ENCODE results near the gene PPP1R3G.

Gene PPP1R3G

DNA sequence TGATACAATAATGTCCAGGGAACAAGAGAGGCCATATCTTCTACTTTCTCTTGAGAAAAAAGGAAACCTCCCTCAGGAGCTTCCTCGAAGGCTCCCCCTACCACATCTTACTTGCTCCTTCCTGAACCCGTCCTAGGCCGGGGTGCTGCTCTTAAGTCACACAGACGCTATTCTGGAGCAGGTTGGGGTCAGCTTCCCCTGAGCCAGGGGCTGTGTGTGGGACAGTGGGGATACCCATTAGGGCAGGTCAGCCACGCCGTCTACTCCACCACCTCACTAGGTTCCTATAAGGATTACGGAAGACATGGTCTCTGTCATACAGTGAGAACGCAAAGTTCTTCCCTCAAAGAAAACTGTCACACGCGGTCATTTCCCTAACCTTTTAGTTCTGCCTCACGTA lies 8.2 kb upstream of the PPP1R3G start:
- TF ChIP-seq TAF1 (IDR thresholded peaks at IDR 0.05; ENCODE audit: borderline replicate concordance, insufficient read depth, low read length), result no peak
- no peak for TF ChIP-seq POLR2AphosphoS5 (IDR thresholded peaks at IDR 0.05; ENCODE audit: low read depth, low read length)
- TF ChIP-seq SIN3A (IDR thresholded peaks at IDR 0.05; ENCODE audit: borderline replicate concordance, insufficient read depth, low read length), result no peak
- TF ChIP-seq, protein P1, sequence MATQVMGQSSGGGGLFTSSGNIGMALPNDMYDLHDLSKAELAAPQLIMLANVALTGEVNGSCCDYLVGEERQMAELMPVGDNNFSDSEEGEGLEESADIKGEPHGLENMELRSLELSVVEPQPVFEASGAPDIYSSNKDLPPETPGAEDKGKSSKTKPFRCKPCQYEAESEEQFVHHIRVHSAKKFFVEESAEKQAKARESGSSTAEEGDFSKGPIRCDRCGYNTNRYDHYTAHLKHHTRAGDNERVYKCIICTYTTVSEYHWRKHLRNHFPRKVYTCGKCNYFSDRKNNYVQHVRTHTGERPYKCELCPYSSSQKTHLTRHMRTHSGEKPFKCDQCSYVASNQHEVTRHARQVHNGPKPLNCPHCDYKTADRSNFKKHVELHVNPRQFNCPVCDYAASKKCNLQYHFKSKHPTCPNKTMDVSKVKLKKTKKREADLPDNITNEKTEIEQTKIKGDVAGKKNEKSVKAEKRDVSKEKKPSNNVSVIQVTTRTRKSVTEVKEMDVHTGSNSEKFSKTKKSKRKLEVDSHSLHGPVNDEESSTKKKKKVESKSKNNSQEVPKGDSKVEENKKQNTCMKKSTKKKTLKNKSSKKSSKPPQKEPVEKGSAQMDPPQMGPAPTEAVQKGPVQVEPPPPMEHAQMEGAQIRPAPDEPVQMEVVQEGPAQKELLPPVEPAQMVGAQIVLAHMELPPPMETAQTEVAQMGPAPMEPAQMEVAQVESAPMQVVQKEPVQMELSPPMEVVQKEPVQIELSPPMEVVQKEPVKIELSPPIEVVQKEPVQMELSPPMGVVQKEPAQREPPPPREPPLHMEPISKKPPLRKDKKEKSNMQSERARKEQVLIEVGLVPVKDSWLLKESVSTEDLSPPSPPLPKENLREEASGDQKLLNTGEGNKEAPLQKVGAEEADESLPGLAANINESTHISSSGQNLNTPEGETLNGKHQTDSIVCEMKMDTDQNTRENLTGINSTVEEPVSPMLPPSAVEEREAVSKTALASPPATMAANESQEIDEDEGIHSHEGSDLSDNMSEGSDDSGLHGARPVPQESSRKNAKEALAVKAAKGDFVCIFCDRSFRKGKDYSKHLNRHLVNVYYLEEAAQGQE (IDR thresholded peaks at IDR 0.05; ENCODE audit: insufficient read depth in 1 of 2, low read depth in 2 of 2, low read length in 2 of 2), result no peak
- no peak for TF ChIP-seq FOXP2 (optimal IDR thresholded peaks at IDR 0.05; ENCODE audit: borderline replicate concordance, extremely low read depth, extremely low read length, insufficient read depth)

DNA sequence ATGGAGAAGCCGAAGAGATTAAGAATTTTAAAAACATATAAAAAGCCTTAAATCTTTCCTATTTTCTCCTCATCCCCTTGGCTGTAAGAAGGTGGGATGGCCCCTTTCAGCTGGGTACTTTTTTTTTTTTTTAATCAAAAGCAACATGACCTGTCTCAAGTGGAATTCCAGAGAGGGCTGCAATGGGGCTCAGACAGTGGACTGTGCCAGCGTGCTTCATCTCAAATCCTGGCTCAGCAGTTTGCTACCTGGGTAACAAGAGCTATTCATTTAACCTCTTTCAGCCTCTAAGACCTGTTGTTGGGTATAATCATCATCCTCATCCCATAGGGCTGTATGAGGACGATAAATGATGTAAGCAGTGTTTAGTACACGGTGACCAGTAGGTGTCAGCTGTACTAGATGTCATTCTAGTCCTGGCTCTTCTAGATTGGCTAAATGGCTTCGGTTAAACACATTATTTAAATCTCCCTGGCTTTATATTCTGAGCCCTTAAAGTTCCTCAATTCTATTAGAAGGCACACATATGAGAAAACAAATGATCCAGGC lies 6.9 kb upstream of the PPP1R3G start:
- TF ChIP-seq FOXP2 (optimal IDR thresholded peaks at IDR 0.05; ENCODE audit: borderline replicate concordance, extremely low read depth, extremely low read length, insufficient read depth), result no peak
- no peak for TF ChIP-seq POLR2AphosphoS5 (IDR thresholded peaks at IDR 0.05; ENCODE audit: low read depth, low read length)
- TF ChIP-seq, protein P1 (IDR thresholded peaks at IDR 0.05; ENCODE audit: insufficient read depth in 1 of 2, low read depth in 2 of 2, low read length in 2 of 2), result no peak
- no peak for TF ChIP-seq SIN3A (IDR thresholded peaks at IDR 0.05; ENCODE audit: borderline replicate concordance, insufficient read depth, low read length)
- TF ChIP-seq TAF1 (IDR thresholded peaks at IDR 0.05; ENCODE audit: borderline replicate concordance, insufficient read depth, low read length), result no peak

DNA sequence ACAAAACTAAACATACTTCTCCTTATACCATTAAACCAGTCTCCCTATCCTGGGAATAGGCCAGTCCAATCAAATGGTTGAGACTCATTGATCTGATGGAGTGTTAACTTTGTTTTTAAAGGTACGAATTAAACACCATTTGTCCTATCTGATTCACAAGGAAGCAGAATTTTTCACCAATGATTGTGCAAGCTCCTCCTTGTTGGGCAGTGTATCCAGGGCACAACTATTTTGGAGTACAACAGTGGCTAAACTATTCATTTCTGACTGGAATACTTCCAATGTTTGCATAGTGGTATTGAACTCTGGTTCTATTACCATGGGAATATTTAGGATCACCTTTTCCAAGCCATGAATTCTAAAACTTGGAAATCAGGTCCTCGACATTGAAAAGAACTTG lies 5.4 kb upstream of the PPP1R3G start:
- no peak for TF ChIP-seq SIN3A (IDR thresholded peaks at IDR 0.05; ENCODE audit: borderline replicate concordance, insufficient read depth, low read length)
- TF ChIP-seq FOXP2 (optimal IDR thresholded peaks at IDR 0.05; ENCODE audit: borderline replicate concordance, extremely low read depth, extremely low read length, insufficient read depth), result no peak
- no peak for TF ChIP-seq TAF1 (IDR thresholded peaks at IDR 0.05; ENCODE audit: borderline replicate concordance, insufficient read depth, low read length)
- TF ChIP-seq POLR2AphosphoS5 (IDR thresholded peaks at IDR 0.05; ENCODE audit: low read depth, low read length), result no peak
- TF ChIP-seq, protein P1 (IDR thresholded peaks at IDR 0.05; ENCODE audit: insufficient read depth in 1 of 2, low read depth in 2 of 2, low read length in 2 of 2), result no peak

DNA sequence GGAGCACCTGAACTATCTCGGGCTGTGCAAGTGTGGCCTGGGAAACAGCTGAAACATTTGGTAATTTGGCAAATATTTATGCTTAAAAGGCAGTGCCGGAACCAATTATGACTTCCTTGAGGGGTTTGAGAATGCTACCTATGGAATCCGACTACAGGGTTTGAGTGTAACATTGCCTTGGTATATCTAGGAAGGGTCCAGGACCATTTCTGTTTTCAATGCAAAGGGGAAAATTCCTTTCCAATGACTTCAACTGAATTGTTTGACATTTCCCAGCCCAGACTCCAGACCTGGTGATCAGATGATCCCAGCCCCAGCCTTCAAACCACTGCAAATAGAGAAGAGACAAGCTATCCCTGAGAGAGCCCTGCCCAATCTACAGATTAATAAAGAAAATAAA lies 4.6 kb upstream of the PPP1R3G start:
- TF ChIP-seq TAF1 (IDR thresholded peaks at IDR 0.05; ENCODE audit: borderline replicate concordance, insufficient read depth, low read length) (no peak), SIN3A (IDR thresholded peaks at IDR 0.05; ENCODE audit: borderline replicate concordance, insufficient read depth, low read length) (no peak), FOXP2 (optimal IDR thresholded peaks at IDR 0.05; ENCODE audit: borderline replicate concordance, extremely low read depth, extremely low read length, insufficient read depth) (no peak), POLR2AphosphoS5 (IDR thresholded peaks at IDR 0.05; ENCODE audit: low read depth, low read length) (no peak)
- TF ChIP-seq, protein P1 (IDR thresholded peaks at IDR 0.05; ENCODE audit: insufficient read depth in 1 of 2, low read depth in 2 of 2, low read length in 2 of 2), result no peak

DNA sequence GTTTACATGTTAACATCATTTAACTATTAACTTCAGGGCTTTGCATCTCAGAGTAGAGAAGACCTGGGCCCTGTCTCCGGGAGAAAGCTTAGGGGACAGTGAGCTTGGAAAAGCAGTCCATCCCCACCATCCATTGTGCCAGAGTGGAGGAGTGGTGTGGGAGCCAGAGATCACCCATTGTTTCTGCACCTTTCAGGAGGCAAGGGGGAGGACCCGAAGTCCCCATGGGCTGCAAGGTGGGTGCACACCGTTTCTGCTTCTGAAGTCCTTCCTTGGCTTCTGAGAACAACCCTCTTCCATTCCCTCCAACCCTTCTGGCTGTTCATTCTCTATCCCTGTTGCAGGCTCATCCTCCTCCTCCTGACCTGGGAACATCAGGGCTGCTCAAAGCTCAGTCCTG lies 4.0 kb upstream of the PPP1R3G start:
- TF ChIP-seq, protein P1 (IDR thresholded peaks at IDR 0.05; ENCODE audit: insufficient read depth in 1 of 2, low read depth in 2 of 2, low read length in 2 of 2), result no peak
- TF ChIP-seq TAF1 (IDR thresholded peaks at IDR 0.05; ENCODE audit: borderline replicate concordance, insufficient read depth, low read length) (no peak), FOXP2 (optimal IDR thresholded peaks at IDR 0.05; ENCODE audit: borderline replicate concordance, extremely low read depth, extremely low read length, insufficient read depth) (no peak), SIN3A (IDR thresholded peaks at IDR 0.05; ENCODE audit: borderline replicate concordance, insufficient read depth, low read length) (no peak), POLR2AphosphoS5 (IDR thresholded peaks at IDR 0.05; ENCODE audit: low read depth, low read length) (no peak)

Measured in PFSK-1 (cell line).